WTC11 (cell line): ENCODE measurements around the gene SDCCAG8.

Experiments used
- CTCF ChIP-seq: fragments of 200-600 bp; IDR thresholded peaks from 2 replicates; pipeline ENCODE4 v1.8.0; 2022; ENCODE audit warnings: antibody characterized with exemption
- FOXJ3 ChIP-seq: sonication (generic); formaldehyde crosslinking; IDR thresholded peaks from 2 replicates; pipeline ENCODE4 v1.9.0; 2021; ENCODE audit warnings: missing genetic modification reagents, mild to moderate bottlenecking, borderline replicate concordance
- GABPB1 ChIP-seq: sonication (generic); formaldehyde crosslinking; IDR thresholded peaks from 2 replicates; pipeline ENCODE4 v1.8.1; 2023; ENCODE audit warnings: mild to moderate bottlenecking, missing genetic modification reagents
- HMGXB4 ChIP-seq: sonication (generic); formaldehyde crosslinking; IDR thresholded peaks from 2 replicates; pipeline ENCODE4 v1.8.1; 2023; ENCODE audit warnings: mild to moderate bottlenecking, moderate library complexity, missing genetic modification reagents
- IRF2 ChIP-seq: sonication (generic); formaldehyde crosslinking; IDR thresholded peaks from 2 replicates; pipeline ENCODE4 v1.8.0; 2022; ENCODE audit warnings: low read depth, missing genetic modification reagents, borderline replicate concordance
- MAX ChIP-seq: sonication (generic); formaldehyde crosslinking; IDR thresholded peaks from 2 replicates; pipeline ENCODE4 v1.8.0; 2022; ENCODE audit warnings: mild to moderate bottlenecking, missing genetic modification reagents
- NR1H2 ChIP-seq: sonication (generic); formaldehyde crosslinking; IDR thresholded peaks from 2 replicates; pipeline ENCODE4 v1.9.0; 2021; ENCODE audit warnings: mild to moderate bottlenecking, moderate library complexity, missing genetic modification reagents
- PREB ChIP-seq: sonication (generic); formaldehyde crosslinking; IDR thresholded peaks from 2 replicates; pipeline ENCODE4 v1.8.1; 2022; ENCODE audit warnings: mild to moderate bottlenecking, missing genetic modification reagents, moderate library complexity, borderline replicate concordance
- ZNF396 ChIP-seq: fragments of 250-450 bp; sonication (Bioruptor Pico); IDR thresholded peaks from 2 replicates; pipeline ENCODE4 v1.8.0; 2021; ENCODE audit warnings: mild to moderate bottlenecking, moderate library complexity, borderline replicate concordance
- ZNF532 ChIP-seq: fragments of 250-450 bp; sonication (Bioruptor Pico); IDR thresholded peaks from 2 replicates; pipeline ENCODE4 v1.9.0; 2021; ENCODE audit warnings: mild to moderate bottlenecking, borderline replicate concordance
- ZSCAN18 ChIP-seq: fragments of 250-450 bp; sonication (Bioruptor Pico); IDR thresholded peaks from 2 replicates; pipeline ENCODE4 v2.1.2; 2022; ENCODE audit warnings: mild to moderate bottlenecking, moderate library complexity

GRCh38 chr1:243249214-243249613, 6.6 kb upstream of the SDCCAG8 start:
- TF ChIP-seq CTCF (no peak), MAX (CRISPR knock-in tag) (no peak), GABPB1 (CRISPR knock-in tag) (no peak), ZSCAN18 (CRISPR knock-in tag) (no peak), NR1H2 (CRISPR knock-in tag) (no peak), PREB (CRISPR knock-in tag) (no peak), HMGXB4 (no peak), ZNF532 (CRISPR knock-in tag) (no peak), IRF2 (CRISPR knock-in tag) (no peak), ZNF396 (CRISPR knock-in tag) (no peak), FOXJ3 (CRISPR knock-in tag) (no peak)
